Activated T-helper 17 cell treated with anti-CD3 and anti-CD28 coated beads, Interleukin-2, amount 50 U/mL, for 72 hours (primary cell): ENCODE results near the gene OPRM1. TPM values are rescaled to one million over a fixed set of nuclear protein-coding genes. Genes with fewer than 3 reads are reported as not detected.
"Not testable (repeated sequence)": the region's sequence is repeated elsewhere in the genome, so short reads cannot be mapped to it uniquely, and the experiment has no call there.

Source experiments
- ATAC-seq: fragments of 150-1000 bp; cut with Tn5 transposase; replicated peaks from 2 replicates; pipeline ENCODE4 v1.10.0; 2021; ENCODE audit warnings: mild to moderate bottlenecking, moderate library complexity
- H3K27ac Mint-ChIP-seq: one replicate; pipeline ENCODE4 v1.8.0; 2022; ENCODE audit warnings: mixed read lengths
- H3K27me3 Mint-ChIP-seq: one replicate; pipeline ENCODE4 v1.8.0; 2022; ENCODE audit warnings: mixed read lengths
- H3K36me3 Mint-ChIP-seq: one replicate; pipeline ENCODE4 v1.8.0; 2022; ENCODE audit warnings: low read depth, mild to moderate bottlenecking, mixed read lengths
- H3K4me1 Mint-ChIP-seq: one replicate; pipeline ENCODE4 v1.8.0; 2022; ENCODE audit warnings: mixed read lengths
- H3K4me3 Mint-ChIP-seq: one replicate; pipeline ENCODE4 v1.8.0; 2022; ENCODE audit warnings: mild to moderate bottlenecking, mixed read lengths
- H3K9me3 Mint-ChIP-seq: one replicate; pipeline ENCODE4 v1.8.0; 2022; ENCODE audit warnings: mixed read lengths
- total RNA-seq, 2 donors: library from RNA; stranded (reverse); gene quantifications; one replicate each; pipeline ENCODE4 v1.2.3, GENCODE V29; 2022

The OPRM1 gene
- total RNA-seq, 2 donors from 2014 or later: not detected

DNA sequence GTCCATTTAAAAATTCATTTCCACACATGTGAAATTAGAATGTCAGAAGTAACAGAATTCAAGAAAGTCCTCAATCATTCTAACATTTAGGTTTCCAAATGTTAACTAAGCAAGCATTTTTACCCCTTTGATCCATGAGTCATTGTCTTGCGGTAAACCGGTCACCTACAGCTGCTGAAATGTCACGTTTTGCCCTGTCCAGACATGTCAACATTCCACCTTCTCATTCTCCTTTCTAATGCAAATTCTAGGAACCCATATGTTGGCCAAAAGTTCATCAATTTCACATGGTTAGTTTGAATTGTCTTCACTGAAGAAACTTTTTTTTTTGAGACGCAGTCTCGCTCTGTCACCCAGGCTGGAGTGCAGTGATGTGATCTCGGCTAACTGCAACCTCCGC lies 200.4 kb downstream of the OPRM1 start:
- Mint-ChIP-seq H3K4me3 (peak overlapping the region; percentile 99), H3K4me1 (peaks cover 45% of the 10 kb centered on the region), H3K36me3 (peaks cover 30% of the 10 kb centered on the region), H3K27me3 (no peaks in the 10 kb centered on the region), H3K27ac (peak overlapping the region; percentile 46), H3K9me3 (peaks cover 8% of the 10 kb centered on the region)
- peak; percentile 79 for ATAC-seq

DNA sequence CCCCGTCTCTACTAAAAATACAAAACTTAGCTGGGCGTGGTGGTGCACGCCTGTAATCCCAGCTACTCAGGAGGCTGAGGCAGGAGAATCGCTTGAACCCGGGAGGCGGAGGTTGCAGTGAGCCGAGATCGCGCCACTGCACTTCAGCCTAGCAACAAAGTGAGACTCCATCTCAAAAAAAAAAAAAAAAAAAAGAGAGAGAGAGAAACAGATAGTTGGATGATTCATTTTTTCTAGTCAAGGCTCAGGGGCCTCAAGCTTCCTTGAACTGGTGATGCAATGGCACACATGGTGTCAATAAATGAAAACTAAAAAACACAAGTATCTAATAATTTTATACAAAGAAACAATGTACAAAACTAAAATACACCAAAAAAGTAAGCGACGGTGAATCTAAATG lies 202.0 kb downstream of the OPRM1 start:
- peak overlapping the region; percentile 99 for H3K4me3 Mint-ChIP-seq
- H3K27ac Mint-ChIP-seq: peak overlapping the region; percentile 82
- H3K9me3 Mint-ChIP-seq, H3K27me3 Mint-ChIP-seq: not testable (repeated sequence)
- H3K4me1 Mint-ChIP-seq: peaks cover 43% of the 10 kb centered on the region
- ATAC-seq: peak; percentile 52
- peaks cover 43% of the 10 kb centered on the region for H3K36me3 Mint-ChIP-seq

DNA sequence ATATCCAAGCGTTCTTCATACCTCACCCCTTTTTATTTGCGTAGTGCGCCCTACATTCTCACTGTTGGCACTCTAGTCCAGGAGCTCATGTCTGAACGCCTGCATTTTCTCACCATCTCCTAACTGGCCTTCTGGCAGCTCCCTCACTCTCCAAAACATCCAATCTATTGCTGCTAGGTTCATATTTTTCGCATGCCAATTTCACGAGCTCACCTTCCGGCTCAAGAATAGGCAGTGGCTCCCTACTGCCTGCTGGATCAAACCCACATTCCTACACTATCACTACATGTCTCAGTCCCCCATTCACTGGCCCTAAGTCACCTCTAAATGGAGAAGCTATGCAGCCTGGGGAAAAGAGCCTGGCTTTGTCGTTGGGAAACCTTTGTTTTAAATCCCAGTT lies 202.5 kb downstream of the OPRM1 start:
- peaks cover 48% of the 10 kb centered on the region for H3K36me3 Mint-ChIP-seq
- H3K9me3 Mint-ChIP-seq: peaks cover 8% of the 10 kb centered on the region
- ATAC-seq: no peak
- H3K4me1 Mint-ChIP-seq: peaks cover 44% of the 10 kb centered on the region
- H3K27ac Mint-ChIP-seq: peak overlapping the region; percentile 82
- H3K27me3 Mint-ChIP-seq: no peaks in the 10 kb centered on the region
- peak overlapping the region; percentile 99 for H3K4me3 Mint-ChIP-seq

DNA sequence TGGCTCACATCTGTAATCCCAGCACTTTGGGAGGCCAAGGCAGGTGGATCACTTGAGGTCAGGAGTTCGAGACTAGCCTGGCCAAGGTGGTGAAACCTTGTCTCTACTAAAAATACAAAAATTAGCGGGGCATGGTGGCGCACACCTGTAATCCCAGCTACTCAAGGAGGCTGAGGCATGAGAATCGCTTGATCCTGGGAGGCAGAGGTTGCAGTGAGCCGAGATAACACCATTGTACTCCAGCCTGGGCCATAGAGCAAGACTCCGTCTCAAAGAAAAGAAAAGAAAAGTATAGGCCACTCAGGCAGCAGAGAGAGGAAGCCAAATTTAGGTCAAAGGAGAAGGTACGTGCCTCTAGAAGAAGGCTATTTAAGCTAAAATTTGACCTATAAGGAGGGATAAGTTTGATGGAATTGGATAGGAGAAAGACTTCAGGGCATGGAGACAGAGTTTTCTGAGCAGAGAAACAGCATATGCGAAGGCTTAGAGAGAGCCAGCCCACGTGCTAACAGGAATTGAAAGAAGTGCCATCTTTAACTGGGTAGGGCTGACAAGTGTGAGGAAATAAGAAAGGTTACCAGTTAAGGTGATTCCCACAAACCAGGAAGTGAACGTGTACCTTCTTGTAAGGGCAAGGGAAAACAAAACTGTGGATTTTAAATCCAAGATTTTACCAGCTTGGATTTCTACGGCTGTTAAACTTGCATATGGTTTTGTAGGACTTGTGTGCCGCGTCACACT lies 203.7 kb downstream of the OPRM1 start:
- peak overlapping the region; percentile 99 for H3K4me3 Mint-ChIP-seq
- ATAC-seq: no peak
- no peaks in the 10 kb centered on the region for H3K27me3 Mint-ChIP-seq

DNA sequence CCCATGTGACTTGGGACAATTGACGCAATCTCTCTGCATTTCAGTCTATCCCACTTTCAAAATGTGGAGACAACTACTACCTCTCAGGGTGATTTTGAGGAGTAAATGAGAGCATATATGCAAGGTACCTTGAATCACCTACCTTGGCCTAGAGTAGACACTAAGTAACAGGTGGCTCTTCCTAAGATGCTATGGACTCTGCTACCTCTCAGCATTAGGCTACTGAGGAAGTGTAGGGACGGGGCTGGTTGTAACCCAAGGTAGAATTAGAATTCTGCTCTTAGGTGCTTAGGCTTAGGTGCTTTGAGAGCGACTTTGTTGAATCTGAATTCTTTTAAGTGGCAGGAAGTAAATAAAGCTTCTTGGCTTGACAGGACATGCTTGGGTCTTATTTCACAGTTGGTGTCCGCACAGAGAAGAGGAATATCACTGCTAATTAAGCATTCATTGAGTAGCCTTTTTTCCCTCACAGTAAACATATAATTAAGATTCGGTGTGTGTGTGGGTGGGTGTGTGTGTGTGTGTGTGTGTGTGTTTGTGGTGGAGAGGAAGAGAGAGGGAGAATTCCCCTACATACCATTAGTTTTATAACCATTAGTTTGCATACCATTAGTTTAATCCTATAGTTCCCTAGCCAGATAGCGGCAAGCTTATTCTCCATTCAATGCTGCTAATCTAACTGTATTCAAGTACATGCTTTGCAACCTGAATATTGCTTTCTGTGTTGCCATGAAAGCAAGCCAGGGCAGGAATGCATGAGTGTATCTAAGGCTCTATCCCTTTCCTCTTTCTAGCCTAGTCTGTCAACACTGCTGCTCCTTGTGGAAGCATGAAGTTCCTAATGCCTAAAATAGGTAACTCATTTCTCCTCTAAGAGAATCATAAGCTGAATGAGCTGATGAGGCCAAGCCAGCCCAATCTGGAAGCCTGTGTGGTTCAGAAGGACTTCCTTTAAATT lies 205.0 kb downstream of the OPRM1 start:
- Mint-ChIP-seq H3K4me3 (peak overlapping the region; percentile 99), H3K27ac (peak overlapping the region; percentile 86), H3K4me1 (peaks cover 55% of the 10 kb centered on the region), H3K9me3 (peaks cover 8% of the 10 kb centered on the region), H3K27me3 (no peaks in the 10 kb centered on the region), H3K36me3 (peaks cover 50% of the 10 kb centered on the region)
- no peak for ATAC-seq

More for the DNA sequence above, 203.7 kb downstream of the OPRM1 start:
- Mint-ChIP-seq H3K4me1 (peaks cover 54% of the 10 kb centered on the region), H3K9me3 (peaks cover 8% of the 10 kb centered on the region), H3K36me3 (peaks cover 50% of the 10 kb centered on the region), H3K27ac (peak overlapping the region; percentile 86)

DNA sequence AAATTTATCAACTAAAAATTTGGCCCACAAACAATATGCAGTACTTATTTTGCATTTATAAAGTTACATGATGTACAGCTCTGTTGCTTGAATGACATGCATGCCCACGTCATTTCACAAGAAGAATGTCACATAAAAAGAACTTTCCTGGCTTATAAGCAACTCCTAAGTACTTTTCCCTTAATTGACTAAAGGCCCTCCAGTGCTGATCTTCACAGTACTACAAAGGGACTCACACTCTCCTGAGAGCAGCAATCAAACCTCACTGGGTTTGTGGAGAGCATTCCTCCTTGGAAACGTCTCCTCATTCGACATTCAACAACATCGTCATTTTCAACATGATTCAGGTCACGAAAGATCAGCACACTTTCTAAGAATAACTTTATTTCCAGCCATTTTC lies 206.5 kb downstream of the OPRM1 start:
- Mint-ChIP-seq H3K27me3 (no peaks in the 10 kb centered on the region), H3K9me3 (peaks cover 8% of the 10 kb centered on the region), H3K4me3 (peak overlapping the region; percentile 99), H3K36me3 (peaks cover 45% of the 10 kb centered on the region), H3K4me1 (peaks cover 55% of the 10 kb centered on the region), H3K27ac (peak overlapping the region; percentile 86)
- ATAC-seq: peak; percentile 2

DNA sequence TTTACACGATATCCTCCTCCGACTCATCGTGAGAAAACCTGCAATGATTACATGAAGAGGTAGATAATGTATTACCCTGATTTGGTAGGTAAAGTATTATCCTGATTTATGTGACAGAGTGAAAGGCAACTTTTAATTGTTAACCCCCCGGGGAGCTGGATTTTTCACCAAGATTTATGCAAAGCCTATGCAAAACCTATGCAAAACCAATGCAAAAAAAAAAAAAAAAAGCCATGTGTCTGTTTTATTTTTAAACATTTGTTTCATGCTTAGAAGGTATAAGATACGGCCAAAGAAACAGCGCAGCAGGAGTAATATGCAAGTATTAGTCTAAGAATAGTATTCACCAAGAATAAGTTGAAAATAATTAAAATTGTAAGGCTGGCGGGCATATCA lies 207.7 kb downstream of the OPRM1 start:
- H3K27ac Mint-ChIP-seq: peak overlapping the region; percentile 86
- H3K27me3 Mint-ChIP-seq: no peaks in the 10 kb centered on the region
- H3K4me3 Mint-ChIP-seq: peak overlapping the region; percentile 99
- peaks cover 52% of the 10 kb centered on the region for H3K4me1 Mint-ChIP-seq
- no peak for ATAC-seq
- peaks cover 8% of the 10 kb centered on the region for H3K9me3 Mint-ChIP-seq
- peaks cover 39% of the 10 kb centered on the region for H3K36me3 Mint-ChIP-seq

DNA sequence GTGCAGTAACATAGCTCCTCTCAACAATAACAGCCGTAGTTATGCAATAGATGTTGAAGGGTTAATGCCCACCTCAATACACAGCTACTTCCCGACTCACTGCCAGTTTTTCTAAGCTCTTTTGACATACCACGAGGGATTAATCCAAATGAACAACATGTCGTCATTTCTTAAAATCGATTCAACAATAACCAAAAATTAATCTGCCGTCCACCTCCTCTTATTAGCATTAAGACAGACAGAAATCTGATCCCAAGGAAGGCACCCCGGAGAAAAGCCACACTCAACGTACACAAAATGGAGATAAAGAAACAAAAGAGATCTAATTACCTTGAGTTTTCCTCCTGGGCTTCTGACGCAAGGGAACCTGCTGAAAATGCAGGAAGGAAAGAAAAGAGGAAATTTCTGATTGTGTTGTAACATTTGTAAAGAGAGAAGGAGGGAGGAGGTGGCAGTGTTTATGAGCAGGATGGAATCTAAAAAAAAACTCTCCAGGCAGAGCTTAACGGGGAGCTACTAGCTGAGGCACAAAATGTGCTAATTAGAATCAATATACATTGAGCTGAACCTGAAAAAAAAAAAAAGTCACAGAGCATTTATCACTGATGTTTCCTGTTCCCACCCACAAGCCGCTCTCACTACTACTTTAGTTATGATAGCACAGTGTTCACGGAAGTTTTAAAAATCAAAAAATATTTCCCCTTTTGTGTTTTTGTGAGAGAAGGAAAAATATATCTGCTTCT lies 208.2 kb downstream of the OPRM1 start:
- Mint-ChIP-seq H3K4me1 (peaks cover 54% of the 10 kb centered on the region), H3K27ac (peak overlapping the region; percentile 86), H3K9me3 (peaks cover 8% of the 10 kb centered on the region), H3K27me3 (no peaks in the 10 kb centered on the region), H3K36me3 (peaks cover 37% of the 10 kb centered on the region), H3K4me3 (peak overlapping the region; percentile 99)
- ATAC-seq: peak; percentile 56

DNA sequence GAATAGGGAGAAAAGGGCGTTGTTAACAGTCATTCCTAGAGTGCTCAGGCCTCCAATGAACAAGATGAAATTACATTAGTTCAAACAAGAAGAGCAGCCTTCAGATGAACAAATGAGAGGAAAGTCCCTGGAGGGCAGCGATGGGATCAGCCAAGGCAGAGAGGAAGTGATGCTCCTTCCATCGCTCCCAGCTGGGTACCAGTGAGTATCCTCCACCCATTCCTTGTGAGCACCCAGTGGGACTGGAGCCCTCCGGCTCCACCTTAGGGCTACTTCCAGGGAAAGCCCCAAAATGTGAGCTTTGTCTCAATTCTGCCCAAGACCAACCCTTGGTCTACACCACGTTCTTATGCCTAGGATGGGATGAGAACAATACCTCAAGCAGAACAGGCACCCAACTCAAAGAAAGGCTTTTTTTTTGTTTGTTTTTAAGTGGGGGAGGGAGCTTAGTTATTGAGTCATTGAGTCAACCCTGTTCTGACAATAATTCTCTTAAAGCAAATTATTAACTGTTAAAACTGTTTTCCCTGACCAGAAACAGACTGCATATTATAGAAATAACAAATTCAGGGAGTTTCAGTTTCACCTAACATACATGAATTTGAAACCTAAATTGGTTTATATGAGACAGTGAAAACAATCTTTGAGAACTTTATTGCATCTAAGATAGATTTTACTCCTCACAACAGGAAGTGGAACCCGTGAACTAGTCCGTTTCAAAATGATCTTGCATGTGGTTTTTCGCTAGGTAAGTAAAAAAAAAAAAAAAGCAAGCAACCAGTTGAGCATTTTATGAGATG lies 210.7 kb downstream of the OPRM1 start:
- H3K36me3 Mint-ChIP-seq: peaks cover 17% of the 10 kb centered on the region
- no peaks in the 10 kb centered on the region for H3K9me3 Mint-ChIP-seq
- ATAC-seq: peak; percentile 67
- peaks cover 37% of the 10 kb centered on the region for H3K4me1 Mint-ChIP-seq
- peak overlapping the region; percentile 71 for H3K4me3 Mint-ChIP-seq
- H3K27me3 Mint-ChIP-seq: no peaks in the 10 kb centered on the region
- peak overlapping the region; percentile 84 for H3K27ac Mint-ChIP-seq

DNA sequence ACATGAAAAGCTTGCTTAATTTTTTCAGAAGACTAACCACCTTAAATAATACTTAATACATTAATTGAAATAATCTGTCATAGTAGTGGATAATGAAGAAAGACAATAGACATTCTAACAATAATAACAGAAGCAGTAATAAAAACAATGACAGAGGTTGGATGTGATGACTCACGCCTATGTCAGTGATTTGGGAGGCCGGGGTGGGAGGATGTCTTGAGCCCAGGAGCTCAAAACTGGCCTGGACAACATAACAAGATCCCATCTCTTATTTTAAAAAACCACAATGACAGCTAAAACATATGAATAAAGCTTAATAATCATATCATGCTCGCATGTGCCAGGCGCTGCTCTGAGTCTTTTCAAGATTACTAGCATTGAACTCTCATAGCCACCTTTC lies 212.1 kb downstream of the OPRM1 start:
- Mint-ChIP-seq H3K9me3 (peaks cover 6% of the 10 kb centered on the region), H3K27me3 (no peaks in the 10 kb centered on the region), H3K4me1 (peaks cover 34% of the 10 kb centered on the region), H3K4me3 (no peak overlapping the region), H3K36me3 (peaks cover 6% of the 10 kb centered on the region), H3K27ac (no peak overlapping the region)
- ATAC-seq: no peak

DNA sequence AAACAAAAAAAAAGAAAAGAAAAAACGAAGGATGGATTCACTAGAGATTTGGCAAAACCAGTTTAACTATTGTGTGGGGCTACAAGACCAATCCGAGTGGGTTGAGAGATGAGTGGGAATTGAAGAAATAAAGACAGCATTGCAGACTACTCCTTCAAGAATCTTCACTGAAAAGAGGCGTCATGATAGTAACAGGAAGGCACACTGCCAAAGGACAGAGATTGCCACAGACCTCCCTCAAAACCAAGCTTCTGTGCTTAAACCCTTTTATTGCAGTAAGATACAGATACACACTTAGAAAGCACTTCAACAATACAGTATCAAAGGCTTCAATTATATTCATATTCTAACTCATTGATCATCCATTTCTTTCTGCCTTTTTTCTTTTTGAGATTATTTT lies 213.6 kb downstream of the OPRM1 start:
- Mint-ChIP-seq H3K4me3 (no peak overlapping the region), H3K4me1 (peaks cover 24% of the 10 kb centered on the region), H3K9me3 (peaks cover 6% of the 10 kb centered on the region), H3K36me3 (no peaks in the 10 kb centered on the region), H3K27ac (no peak overlapping the region), H3K27me3 (no peaks in the 10 kb centered on the region)
- no peak for ATAC-seq

DNA sequence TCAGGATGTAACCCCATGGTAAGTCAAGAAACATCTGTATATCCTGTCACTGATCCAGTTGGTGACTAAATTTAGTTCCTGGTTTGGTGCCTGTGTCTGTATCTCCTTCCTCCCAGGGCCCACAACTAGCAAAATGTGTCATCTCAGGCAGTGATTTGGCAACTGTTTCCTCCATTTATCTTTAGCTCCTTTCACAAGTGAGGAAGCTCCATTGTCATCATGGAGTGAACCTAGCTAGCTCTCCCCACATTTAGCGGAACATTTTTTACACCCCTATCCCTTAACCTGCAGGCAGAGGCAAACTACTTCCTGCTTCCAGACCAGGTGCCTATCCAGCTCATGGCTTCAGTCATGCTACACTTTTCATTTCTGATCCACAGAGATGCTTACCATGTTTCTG lies 218.0 kb downstream of the OPRM1 start:
- Mint-ChIP-seq H3K36me3 (no peaks in the 10 kb centered on the region), H3K4me1 (peaks cover 5% of the 10 kb centered on the region), H3K27me3 (no peaks in the 10 kb centered on the region), H3K4me3 (no peak overlapping the region), H3K27ac (no peak overlapping the region), H3K9me3 (peaks cover 6% of the 10 kb centered on the region)
- ATAC-seq: no peak

DNA sequence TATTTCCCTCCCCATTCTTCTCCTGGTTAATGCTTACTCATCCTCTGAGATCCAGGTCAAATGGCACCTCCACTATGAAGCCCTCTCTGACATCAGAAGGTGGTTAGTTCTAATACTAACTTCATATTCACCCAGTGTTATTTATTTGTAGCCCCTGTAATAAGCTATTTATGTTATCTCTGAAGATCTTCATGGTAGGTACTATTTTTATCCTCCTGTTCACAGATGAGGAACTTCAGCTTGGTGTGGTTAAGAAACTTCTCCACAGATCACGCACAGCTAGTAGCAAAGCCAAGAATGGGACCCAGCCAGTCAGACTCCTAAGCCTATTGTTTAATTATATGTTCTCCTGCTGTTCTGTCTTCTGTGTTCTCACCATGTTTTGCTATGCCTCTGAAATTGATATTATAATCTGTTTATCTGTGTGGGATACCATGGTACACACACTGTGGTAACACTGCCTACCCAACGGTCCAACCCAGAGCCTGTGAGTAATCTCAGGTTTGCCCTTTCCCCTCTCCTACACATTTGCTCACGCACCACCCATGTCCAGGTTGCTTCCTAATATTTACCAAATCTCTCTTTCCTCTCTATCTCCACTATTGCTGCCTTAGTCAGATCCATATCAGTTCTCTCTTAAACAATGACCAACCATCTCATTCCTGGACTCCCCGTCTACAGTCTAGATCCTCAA lies 219.2 kb downstream of the OPRM1 start:
- Mint-ChIP-seq H3K27ac (no peak overlapping the region), H3K4me1 (peaks cover 4% of the 10 kb centered on the region), H3K27me3 (no peaks in the 10 kb centered on the region), H3K9me3 (peaks cover 6% of the 10 kb centered on the region), H3K4me3 (no peak overlapping the region), H3K36me3 (no peaks in the 10 kb centered on the region)
- peak; percentile 65 for ATAC-seq
